HepG2 (cell line): Measurements from ENCODE around the gene PGA4. TPM values are rescaled to one million over a fixed set of nuclear protein-coding genes. Genes with fewer than 3 reads are reported as not detected.

Experiments
- AKNA ChIP-seq: sonication (generic); formaldehyde crosslinking; IDR thresholded peaks from 2 replicates; pipeline ENCODE4 v1.4.0; 2020; ENCODE audit warnings: missing genetic modification reagents, borderline replicate concordance
- CREM ChIP-seq, 2 experiments: sonication (generic) in 1 of 2; formaldehyde crosslinking in 1 of 2; IDR thresholded peaks; 2 replicates each; pipeline versions ENCODE4 v1.4.0 to v1.6.1; 2016 to 2020; ENCODE audit warnings: antibody characterized with exemption in 1 of 2, mild to moderate bottlenecking in 1 of 2, missing genetic modification reagents in 1 of 2
- GABPB1 ChIP-seq: IDR thresholded peaks from 2 replicates; pipeline ENCODE4 v1.6.1; 2016; ENCODE audit warnings: mild to moderate bottlenecking, missing genetic modification reagents, moderate library complexity, missing compliant biosample characterization
- HDAC2 ChIP-seq: sonication (generic); formaldehyde crosslinking; IDR thresholded peaks from 2 replicates; pipeline ENCODE4 v1.4.0; 2020; ENCODE audit warnings: missing genetic modification reagents
- JARID2 ChIP-seq: sonication (generic); formaldehyde crosslinking; IDR thresholded peaks from 2 replicates; pipeline ENCODE4 v1.8.1; 2023; ENCODE audit warnings: missing genetic modification reagents, inconsistent platforms; ENCODE audit not compliant: insufficient replicate concordance
- NFE2 ChIP-seq: sonication (generic); formaldehyde crosslinking; IDR thresholded peaks from 2 replicates; pipeline ENCODE4 v1.4.0; 2020; ENCODE audit warnings: missing genetic modification reagents
- POGK ChIP-seq: sonication (generic); formaldehyde crosslinking; conservative IDR thresholded peaks from 2 replicates; pipeline ENCODE4 v1.8.0; 2022; ENCODE audit warnings: mild to moderate bottlenecking, moderate library complexity, missing genetic modification reagents
- THRA ChIP-seq: sonication (generic); formaldehyde crosslinking; IDR thresholded peaks from 2 replicates; pipeline ENCODE4 v1.4.0; 2020; ENCODE audit warnings: missing genetic modification reagents, borderline replicate concordance
- TOE1 ChIP-seq: sonication (generic); formaldehyde crosslinking; IDR thresholded peaks from 2 replicates; pipeline ENCODE4 v1.4.0; 2020; ENCODE audit warnings: mild to moderate bottlenecking, missing genetic modification reagents
- ZBTB20 ChIP-seq: sonication (generic); formaldehyde crosslinking; IDR thresholded peaks from 2 replicates; pipeline ENCODE4 v1.8.1; 2023; ENCODE audit warnings: missing genetic modification reagents, low read depth, mild to moderate bottlenecking, borderline replicate concordance
- ZBTB38 ChIP-seq: sonication (generic); formaldehyde crosslinking; IDR thresholded peaks from 2 replicates; pipeline ENCODE4 v1.5.1; 2020; ENCODE audit warnings: mild to moderate bottlenecking, missing genetic modification reagents
- ZHX1 ChIP-seq: sonication (generic); formaldehyde crosslinking; IDR thresholded peaks from 2 replicates; pipeline ENCODE4 v1.8.1; 2022; ENCODE audit warnings: low read depth, mild to moderate bottlenecking, missing genetic modification reagents
- ZNF430 ChIP-seq: sonication (generic); formaldehyde crosslinking; IDR thresholded peaks from 2 replicates; pipeline ENCODE4 v1.9.0; 2021; ENCODE audit warnings: mild to moderate bottlenecking, missing genetic modification reagents
- ZNF619 ChIP-seq: sonication (generic); formaldehyde crosslinking; IDR thresholded peaks from 2 replicates; pipeline ENCODE4 v1.4.0; 2020; ENCODE audit warnings: mild to moderate bottlenecking, missing genetic modification reagents
- polyA plus RNA-seq, 8 experiments: library from polyadenylated mRNA; depleted of rRNA in 3 of 8; stranded (reverse) in 7 of 8; unstranded in 1 of 8; fragments of >200 nt; fragmentation: Illumina TruSeq in 4 of 8; extraction: Trizol in 4 of 8; gene quantifications; 2 replicates each; pipeline versions ENCODE4 v1.2.1 to v1.2.3, GENCODE V29; 2011 to 2016; ENCODE audit warnings: low read depth in 4 of 8, missing spikeins in 1 of 8, mixed read lengths in 1 of 8; ENCODE audit not compliant: insufficient read depth in 1 of 8
- total RNA-seq, 5 experiments: library from RNA; depleted of rRNA; stranded (reverse); fragments of >200 nt; fragmentation: Illumina TruSeq; extraction: Trizol; gene quantifications; 2 replicates each; pipeline ENCODE4 v1.2.3, GENCODE V29; 2016; ENCODE audit warnings: low read depth in 1 of 5

The PGA4 gene
- total and polyA plus RNA-seq, 2 of the 13 experiments (the other 11 are each of a cell fraction or from before 2014, with no cell fraction given), result not detected

- TF ChIP-seq AKNA (CRISPR knock-in tag), result no peak
- peak; percentile 54; the same call in 1 of the 2 replicates for TF ChIP-seq ZBTB20 (CRISPR knock-in tag)
- 0 out of 2 replicates have a peak, but pooled peaks have one; percentile 23 for TF ChIP-seq ZHX1 (CRISPR knock-in tag)
- TF ChIP-seq NFE2 (CRISPR knock-in tag), result no peak
- TF ChIP-seq THRA (CRISPR knock-in tag), result peak; percentile 85; the same call in 1 of the 2 replicates
- no peak for TF ChIP-seq POGK (CRISPR knock-in tag)
- peak; percentile 36; the same call in 1 of the 2 replicates for TF ChIP-seq CREM (IDR thresholded peaks at IDR 0.05)
- TF ChIP-seq CREM (CRISPR knock-in tag; IDR thresholded peaks at IDR 0.05), result no peak
- TF ChIP-seq HDAC2 (CRISPR knock-in tag), result peak; percentile 37; the same call in 1 of the 2 replicates
- TF ChIP-seq ZNF430, result 0 out of 2 replicates have a peak, but pooled peaks have one; percentile 52
- TF ChIP-seq GABPB1 (CRISPR knock-in tag), result no peak
- 0 out of 2 replicates have a peak, but pooled peaks have one; percentile 39 for TF ChIP-seq ZNF619
- no peak for TF ChIP-seq TOE1 (CRISPR knock-in tag)
- no peak for TF ChIP-seq JARID2
- peak; percentile 100 for TF ChIP-seq ZBTB38 (CRISPR knock-in tag)
Observed at GRCh38 chr11:61265357-61265756, 43.2 kb downstream of the PGA4 start (continued).
